Mammary epithelial cell (primary cell): ENCODE measurements around the gene COP1.

Source experiments
- CTCF ChIP-seq, 2 donors: IDR thresholded peaks in 1 of 2; conservative IDR thresholded peaks in 1 of 2; 2 replicates each; pipeline ENCODE4 v1.5.1; 2011 to 2012; ENCODE audit warnings: inconsistent platforms in 2 of 2, low read length in 2 of 2, mild to moderate bottlenecking in 2 of 2, control low read depth in 1 of 2, low read depth in 1 of 2; ENCODE audit not compliant: insufficient read depth in 1 of 2; ENCODE audit errors: extremely low read depth in 1 of 2
- EZH2 ChIP-seq: IDR thresholded peaks from 2 replicates; pipeline ENCODE4 v1.6.1; 2012; ENCODE audit warnings: low read length, inconsistent platforms, borderline replicate concordance

GRCh38 chr1:175902281-175902680 lies 304.8 kb downstream of the COP1 start:
- TF ChIP-seq CTCF (conservative IDR thresholded peaks at IDR 0.05 in 1 of 2, IDR thresholded peaks at IDR 0.05 in 1 of 2; ENCODE audit: extremely low read depth in 1 of 2, insufficient read depth in 1 of 2, low read depth in 1 of 2, low read length in 2 of 2) (no peak), EZH2 (no peak)
